Fibroblast of the conjunctiva (primary cell): ENCODE measurements around the gene KDSR.

Source experiments
- DNase-seq: peaks from one replicate; pipeline ENCODE4 v3.0.0-alpha.2; 2010; ENCODE audit warnings: low read depth

Gene KDSR

DNA sequence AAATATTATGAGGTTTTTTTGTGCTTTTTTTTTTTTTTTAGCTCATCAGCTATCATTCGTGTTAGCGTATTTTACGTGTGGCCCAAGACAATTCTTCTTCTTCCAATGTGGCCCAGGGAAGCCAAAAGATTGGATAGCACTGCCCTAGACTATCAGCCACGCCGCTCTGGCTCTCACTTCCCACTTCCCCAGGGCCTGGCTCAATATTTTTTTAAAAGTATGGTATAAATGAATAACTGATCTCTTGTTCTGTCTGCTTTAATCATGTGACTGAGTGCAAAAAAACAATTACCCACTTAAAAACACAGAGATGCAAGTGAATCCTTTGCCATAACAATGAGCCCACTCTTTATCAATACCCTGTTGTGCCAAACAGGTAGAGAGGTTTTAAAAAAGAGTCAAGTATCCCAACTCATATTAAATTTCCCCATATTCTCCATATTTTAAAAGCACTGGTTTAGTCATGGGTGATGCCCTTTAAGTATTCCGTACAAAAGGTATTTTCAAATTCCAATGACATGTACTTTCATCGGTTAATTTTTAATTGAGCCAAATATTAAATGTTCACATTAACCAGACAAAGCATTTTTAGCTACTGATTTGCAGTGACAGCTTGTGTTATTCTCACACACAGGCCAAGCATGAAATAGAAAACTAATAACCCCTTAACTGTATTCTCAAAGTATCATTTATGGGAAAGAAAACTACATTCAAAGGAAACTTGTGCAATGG, 60.0 kb downstream of the KDSR start:
- DNase-seq, result no peak

DNA sequence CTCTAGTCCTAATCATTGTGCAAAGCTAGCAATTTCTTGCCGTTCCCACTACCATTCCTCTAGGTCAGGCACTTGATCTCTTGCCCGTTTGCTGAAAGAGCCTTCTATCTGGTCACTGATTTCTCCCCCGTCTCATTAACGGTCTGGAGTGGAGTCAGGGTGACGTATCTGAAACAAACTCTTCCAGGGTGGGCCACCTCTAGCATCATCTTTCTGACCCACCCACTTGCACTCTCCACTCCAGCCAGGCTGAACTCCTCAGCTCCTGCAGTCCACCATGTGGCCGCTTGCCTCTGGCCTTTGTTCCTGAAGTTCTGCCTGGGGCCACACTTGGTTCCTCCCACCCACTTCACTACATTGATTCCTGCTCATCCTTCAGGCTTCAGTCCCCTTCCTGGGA, 60.8 kb downstream of the KDSR start:
- no peak for DNase-seq

DNA sequence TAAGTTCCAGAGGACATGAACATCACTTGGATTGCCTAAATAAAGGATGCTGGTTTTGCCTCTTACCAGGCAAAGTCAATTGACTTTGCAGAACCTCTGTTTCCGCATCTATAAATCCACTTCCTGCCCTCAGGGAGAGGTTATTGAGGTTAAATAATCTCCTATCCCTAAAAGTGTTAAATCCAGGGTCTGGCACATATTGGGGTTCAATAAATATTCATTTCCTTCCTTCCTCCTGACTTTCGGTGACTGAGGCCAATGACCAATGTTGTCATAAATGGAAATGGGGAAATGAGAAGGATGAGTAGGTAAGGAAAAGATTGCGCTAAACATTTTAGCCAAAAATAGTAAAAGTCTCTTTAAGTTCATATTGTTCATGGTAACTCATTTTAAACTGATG, 63.5 kb downstream of the KDSR start:
- no peak for DNase-seq

DNA sequence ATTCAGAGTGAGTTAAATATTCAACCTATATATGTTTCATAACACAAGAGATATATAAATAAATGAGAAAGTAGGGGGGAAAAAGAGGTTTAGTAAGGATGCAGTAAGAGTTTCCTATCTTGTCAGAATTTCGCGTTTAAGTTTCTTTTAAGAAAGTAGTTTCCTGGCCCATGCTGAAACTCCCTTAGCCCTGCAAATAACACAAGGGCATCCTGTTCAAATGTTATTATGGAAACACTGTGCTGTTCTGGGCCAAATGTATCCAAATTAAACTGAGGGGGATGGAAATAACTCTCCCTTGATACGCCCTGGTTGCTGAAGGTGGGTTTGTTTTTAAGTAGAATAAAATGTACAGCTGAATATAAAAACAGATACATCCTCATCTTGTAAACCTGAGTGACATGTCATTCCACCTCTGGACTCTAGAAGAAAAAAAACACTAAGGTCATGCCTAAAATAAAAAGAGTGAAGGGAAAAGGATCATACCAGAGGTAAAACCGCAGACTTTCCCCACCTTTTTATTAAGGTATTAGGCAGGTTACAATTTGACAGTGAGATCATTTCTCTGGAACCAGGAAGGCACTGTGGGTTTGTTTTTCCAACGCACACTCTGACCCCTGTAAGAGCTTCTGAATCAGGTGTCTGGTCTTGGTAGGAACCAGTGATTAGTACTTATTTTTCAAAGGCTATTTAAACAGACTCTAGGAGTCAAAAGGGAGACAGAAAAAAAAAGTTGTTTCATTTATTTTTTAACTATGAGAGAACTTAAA, 64.2 kb downstream of the KDSR start:
- DNase-seq, result no peak

DNA sequence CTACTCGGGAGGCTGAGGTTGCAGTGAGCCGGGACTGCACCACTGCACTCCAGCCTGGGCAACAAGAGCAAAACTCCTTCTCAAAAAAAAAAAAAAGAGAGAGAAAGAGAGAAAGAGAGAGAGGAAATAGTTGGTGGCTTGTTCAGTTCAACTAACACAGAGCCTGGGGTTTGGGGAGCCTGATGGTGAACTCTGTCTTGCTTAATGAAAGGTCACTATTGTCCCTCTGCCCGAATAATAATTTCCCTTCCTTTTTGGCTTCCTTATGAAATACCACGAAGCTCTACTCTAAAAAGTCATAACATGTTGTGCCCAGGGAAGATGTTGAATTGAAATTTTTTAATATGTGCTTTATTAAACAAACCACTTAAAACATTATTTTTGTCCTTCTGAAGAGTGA, 64.8 kb downstream of the KDSR start:
- DNase-seq, result no peak

DNA sequence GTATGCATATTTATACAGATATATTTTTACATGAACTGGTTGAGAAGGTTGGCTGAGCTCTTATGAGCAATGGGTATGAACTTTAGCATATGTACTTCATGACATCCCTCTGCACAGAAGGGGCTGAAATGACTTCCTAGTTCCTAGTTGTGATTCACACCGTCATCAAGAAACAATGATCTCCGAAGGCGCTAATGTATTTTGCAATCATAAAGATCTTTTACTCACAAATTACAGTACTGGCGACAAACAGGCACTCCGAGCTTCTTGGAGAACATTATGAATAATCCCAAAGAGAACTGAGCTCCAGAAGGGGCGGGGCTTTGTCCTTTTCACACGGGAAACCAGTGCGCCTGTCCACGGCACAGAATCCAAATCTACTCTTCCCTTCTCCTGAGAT, 65.6 kb downstream of the KDSR start:
- no peak for DNase-seq

DNA sequence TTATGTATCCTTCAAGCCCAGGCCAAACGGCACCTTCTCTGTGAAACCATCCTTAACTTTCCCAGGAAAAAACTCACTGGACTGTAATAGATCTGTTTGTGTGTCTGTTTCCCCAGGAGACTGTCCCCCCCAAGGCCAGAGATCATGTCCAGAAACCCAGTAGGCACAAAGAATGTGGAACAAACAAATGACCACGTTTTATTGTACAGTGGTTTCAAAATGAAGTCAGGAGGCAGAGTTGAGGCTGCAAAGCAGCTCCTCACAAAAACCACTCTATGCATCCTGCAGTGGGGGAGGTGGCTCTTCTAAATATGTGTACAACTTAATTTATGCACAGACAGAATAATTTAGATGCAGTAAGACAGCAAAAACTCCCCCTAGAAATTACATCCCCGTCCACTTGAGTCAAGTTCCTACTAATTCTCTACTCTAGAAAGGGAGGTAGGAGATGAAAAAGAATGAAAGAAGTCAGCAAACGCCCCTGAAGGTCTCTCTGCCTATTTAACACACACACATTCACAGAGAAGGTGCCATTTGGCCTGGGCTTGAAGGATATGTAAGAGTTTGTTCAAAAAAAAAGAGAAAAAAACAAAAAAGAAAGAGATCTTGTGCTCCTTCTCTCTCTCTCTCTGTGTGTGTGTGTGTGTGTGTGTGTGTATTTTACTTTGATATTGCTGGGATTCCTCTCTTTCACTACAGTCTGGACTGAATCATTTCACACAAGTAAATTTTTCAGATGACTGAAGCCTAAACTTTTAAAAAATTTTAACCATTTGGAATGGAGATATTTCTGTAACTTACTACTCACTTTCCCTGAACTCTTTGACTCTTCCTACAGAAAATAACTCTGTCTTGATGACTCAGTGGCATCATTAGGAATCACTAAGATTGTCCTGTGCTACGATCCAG, 66.9 kb downstream of the KDSR start:
- DNase-seq, result no peak

DNA sequence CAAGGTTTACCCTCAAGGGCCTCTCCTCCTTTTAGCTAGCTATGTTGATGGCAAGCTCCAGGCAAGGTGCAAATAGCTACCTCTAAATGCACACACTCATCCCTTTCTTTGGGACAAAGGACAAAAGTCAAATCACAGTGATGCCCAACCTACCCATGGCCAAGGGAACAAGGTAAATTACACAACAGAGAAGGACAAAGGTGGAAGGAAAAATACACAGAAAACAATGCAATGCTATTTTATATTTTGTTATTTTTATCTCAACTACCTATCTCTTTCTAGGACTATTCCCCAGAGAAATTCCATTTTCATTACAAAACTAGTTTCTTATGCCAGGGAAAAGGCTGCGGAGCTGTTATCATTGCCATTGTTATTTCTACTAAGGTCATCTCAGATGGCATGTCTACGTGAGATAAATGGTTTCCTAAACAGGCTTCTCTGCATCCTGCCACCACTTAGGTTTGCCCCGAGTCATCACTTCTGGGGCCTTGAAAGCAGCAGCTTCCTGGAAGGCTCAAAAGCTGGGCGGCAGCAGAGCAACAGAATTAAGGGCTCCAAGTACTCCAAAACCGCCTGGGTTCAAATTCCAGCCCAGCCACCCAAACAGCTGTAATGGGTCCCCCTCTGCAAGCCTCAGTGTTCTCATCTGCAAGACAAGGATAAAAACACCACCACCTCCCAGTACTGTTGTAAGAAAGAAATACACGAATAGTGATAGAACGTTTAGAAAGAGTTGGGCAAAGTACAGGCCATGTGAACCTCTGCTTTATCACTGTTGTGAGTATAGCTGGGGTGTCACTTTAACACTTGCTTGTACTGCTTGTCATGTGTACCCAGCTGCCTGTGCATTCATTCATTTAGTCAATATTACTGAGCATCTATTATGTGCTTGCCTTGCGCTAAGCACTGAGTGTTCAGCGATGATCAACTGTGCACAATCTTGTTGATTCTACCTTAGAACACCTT, 68.3 kb downstream of the KDSR start:
- no peak for DNase-seq

DNA sequence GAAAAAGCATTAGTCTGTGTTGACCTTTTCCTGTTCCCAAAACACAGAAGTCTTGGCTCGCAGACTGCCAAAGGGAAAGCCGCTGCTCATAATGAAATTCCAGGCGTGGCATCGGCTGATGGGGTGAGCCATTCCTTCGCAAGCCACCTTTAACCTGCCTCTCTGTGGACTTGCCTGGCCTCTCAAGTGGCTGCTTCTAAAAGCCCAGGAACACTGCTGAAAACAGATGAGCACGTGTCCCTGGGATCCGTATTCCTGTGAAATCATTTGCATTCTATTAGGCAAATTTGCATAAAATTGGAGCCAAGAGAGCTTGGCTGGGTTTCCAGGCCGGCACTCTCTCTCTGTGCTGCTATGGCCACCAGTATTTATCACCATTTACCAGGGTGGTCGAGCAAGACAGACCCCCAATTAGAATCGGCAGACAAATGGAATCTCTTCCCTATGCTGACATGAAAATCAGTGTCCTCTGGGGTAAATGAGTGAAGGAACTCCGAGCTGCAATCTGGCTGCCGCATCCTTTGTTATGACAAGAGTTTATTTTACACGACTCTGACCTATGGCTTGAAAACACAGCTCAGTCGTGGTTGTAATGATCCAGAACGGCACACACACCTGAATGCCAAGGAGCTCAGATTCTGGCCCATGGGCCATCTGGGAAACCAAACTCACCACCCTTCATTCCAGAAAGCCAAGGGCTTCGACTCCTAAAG, 69.2 kb downstream of the KDSR start:
- DNase-seq, result no peak

DNA sequence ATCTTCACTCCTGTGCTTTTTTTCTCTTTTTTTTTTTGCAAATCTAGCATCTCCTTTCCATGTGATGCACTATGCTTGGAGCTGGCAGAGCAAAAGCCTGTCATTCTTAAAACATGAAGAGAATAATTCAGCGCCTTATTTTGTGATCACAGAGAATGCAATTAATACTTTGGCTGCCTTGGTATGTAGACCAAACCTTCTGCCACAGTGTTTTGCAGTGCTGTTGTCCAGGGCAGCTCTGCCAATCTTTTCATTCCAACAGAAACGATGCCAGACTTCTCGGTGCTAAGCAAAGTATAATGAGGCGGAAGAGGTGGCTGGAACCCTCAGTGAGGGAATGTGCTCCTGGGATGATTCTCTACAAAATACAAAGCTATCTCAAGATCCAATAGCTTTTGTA, 73.1 kb downstream of the KDSR start:
- DNase-seq, result no peak

DNA sequence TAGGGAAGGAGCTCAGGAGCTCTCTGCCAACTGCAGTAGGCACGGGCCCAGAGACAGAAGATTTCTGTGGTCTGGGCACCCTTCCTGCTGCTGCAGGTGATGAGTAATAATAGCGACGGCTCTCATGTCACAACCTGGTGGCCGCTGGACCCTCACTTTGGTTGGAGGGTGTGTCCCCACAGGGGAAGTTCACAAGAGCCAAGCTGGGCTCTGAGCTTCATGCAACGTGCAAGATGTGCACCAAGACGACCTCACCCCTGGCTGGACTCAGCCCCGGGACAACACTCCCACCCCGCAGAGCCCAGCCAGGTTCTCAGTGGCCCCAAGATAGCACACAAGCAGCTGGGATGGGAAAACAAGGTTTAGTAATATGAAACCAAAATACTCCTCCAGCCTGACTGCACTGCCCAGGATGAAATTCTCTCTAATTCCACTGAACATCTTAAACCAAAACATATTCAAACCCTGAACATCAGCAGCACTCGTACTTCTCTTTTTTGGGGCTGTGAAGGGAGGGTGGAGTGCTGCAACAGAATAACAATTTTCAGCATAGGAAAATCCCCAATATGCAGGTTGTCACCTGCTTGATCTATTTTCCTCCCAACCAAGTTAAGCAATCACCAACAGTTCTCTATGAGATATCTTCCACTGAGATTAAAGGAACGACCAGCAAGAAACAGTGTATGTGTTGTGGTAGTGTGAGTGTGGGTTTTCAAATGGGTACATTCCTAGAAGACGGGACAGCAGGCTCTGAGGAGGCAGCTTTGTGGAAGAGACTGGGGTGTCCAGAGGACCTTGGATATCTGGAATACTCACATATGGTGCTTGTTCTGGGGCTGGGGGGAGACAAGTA, 73.9 kb downstream of the KDSR start:
- no peak for DNase-seq

DNA sequence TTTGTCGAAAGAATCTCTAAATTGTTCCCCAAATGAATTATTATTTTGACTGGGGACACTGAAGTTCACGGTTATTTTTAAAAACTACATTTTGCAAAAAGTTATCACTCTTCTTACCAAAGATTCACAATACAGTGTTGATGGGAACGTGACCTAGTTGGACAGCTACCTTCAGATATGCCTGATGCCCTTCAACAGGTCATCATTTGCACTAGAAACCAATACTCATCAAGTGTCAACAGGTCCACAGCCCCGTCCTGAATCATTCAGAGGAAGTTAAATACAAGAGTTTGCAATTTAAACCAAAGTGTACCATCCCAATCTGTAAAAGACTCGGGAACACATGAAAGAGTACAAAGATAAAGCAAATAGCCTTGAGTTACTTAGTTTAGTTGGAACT, 75.7 kb downstream of the KDSR start:
- DNase-seq, result no peak

DNA sequence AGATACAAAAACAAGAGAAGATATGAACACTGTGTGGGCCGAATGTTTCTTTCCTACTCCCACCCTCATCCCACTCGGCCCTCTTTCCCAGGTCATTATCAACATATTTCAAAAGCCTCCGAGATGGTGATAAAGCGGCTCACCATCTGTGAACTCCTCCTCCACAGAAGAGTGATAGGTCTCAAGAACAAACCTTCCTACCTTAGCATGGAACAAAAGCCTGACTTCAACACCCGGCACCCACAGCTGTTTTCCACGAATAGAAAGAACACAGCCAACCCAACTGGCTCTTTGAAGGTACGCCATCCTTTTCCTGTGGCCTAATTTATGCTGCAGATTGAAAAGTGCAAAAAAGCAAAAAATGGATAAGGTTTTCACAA, 76.2 kb downstream of the KDSR start:
- DNase-seq, result no peak

DNA sequence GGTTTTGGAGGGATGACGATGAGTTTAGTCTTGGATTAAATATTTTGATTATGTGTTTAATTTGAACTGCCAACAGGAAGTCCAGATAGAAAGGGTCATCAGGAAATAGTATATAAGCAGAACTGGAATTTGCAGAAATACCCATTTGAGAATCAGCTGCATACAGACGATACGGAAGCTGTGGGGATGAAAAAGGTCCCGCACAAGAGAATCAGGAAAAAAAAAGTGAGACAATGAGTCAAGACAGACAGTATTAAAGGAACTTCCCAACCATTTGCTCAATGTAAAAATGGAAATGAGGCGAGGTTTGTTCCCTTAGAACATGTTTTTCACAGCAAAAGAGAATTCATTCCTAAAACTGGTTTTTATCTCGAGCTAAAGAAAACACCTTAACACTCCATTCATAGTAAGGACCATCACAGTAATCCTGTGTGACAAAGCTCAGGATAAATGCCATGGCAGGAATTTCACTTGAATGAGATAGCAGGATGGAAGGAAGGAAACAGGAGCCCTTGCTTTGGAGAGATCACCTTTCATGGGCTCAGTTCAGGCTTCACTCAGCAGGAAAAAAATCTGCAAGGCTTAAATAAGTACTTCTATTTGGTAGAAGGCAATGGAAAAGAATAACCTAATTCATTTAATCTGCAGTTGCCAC, 76.7 kb downstream of the KDSR start:
- DNase-seq, result no peak

DNA sequence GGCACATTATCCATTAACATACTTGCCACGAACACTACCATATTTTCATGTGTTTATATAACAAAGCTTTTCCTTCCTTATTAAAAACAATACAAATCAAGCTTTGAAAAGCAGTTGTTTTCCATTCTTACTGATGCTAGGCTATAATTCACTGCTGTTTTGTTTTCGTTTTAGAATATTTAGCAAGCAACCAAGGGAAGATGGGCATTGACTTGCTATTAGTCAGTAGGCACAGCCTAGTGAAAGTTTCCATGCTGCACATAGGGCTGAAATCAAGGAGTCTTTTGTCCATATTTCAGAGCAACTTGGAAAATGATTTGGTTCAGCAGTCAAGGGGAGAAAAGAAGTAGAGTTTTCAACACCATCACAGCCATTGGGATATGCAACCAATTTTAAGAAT, 78.7 kb downstream of the KDSR start:
- DNase-seq, result no peak

DNA sequence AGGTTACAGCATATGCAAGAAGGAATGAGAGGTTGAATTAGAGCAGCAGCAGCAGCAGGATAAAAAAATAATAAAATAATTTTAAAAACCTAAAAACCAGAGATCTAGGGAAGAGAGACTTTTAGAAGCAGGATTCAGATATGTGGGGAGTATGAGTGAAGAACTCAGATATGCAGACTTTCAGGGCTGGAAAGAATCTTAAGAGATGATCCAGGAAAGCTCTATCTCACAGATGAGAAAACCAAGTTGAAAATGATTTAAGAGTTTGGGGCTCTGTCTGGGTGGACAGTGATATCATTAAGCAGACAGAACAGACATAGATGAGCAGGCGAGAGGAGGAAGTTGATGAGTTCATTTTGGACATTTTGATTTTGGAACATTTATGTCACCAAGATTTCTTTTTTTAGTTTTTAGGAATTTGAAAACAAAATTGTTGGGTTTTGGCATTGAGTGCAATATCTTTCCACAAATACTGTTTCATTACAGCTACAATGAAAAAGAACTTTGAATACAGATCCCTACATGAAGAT, 79.2 kb downstream of the KDSR start:
- DNase-seq, result no peak

DNA sequence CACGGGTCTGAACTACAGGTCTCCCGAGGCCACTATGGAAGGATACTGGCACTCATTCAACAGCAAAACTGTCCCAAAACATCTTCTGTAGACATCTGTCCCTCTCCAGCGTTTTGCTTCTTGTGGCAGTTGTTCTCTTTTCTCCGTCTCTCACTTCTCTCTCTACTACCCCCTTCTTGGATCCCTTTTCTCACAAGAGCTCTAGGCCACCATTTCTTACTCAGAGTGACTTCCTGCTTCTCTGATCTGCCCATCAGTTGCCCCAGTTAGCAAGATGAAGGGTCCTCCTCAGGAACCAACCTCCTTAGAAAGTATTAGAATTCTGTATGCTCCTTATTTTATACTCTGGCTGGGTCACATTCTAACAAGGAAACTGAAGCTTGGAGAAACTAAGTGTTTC, 80.1 kb downstream of the KDSR start:
- no peak for DNase-seq

DNA sequence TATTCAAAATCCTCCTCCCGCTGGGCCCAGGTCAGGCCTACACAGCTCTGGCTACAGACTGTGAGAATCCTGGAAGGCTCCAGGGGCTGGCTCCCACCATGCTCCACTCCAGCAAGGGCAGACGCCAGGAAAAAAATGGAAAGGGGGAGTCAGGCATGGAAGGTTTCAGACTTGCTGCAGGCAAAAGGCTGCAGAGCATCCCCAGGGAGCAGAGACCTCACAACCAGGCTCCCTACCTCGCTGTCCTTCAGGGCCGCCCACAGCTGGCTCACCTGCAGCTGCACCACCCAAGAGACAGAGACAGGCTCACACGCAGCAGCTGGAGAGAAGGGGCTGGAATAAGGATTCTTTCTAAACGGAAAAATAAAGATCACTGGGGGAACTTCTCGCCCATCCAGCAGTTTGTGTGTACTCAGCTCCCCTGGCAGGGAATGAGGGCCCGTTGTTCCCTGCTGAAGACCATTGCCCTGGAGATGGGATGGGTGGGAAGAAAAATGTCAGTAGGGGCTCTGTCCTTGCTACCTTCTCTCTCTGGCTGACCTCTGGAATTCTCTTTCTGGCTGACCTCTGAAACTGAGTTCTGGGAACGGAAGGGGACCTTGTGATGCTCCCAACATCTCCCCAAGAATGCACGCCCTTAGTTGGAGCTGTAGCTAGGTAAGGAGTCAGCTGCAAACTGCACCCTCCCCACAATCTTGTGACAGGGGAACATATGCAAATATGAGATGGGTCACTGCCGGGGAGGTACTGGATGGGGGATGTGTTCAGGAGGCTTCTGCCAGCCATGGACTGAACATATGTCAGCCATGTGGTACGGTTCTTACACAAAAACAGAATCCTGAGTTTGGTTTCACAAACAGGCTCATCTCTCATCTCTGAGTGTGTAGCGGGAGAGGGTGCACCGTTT, 81.9 kb downstream of the KDSR start:
- no peak for DNase-seq
